ENCODE results near the gene EIF4G1.
A peak's percentile ranks its signal among the peaks of the same experiment; 100 is the strongest.
"Not testable (repeated sequence)": the region's sequence is repeated elsewhere in the genome, so short reads cannot be mapped to it uniquely, and the experiment has no call there.

Gene EIF4G1

DNA sequence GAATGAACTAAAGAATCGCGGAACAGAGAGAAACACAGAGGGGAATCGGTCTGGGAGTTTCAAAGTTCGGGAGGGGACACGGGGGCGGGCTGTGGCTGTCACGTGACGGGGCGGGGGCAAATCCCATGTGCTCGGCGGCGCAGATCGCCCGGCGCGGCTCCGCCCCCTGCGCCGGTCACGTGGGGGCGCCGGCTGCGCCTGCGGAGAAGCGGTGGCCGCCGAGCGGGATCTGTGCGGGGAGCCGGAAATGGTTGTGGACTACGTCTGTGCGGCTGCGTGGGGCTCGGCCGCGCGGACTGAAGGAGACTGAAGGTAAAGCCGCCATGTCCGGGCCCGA, at the start of gene EIF4G1:
Gene EIF4G1, plus strand, starts transcription at position 244 of the 337 bp plus-strand sequence. CDS start 1,191 bp downstream, outside the sequence.
- peak; percentile 87 for DNase-seq (ENCODE audit: extremely low read depth in 1 of 2, low read depth in 1 of 2)

- DNase-seq (ENCODE audit: extremely low read depth in 1 of 2, low read depth in 1 of 2) = not testable (repeated sequence)
These were observed 47.2 kb upstream of the EIF4G1 start for GRCh38 chr3:184267249-184267648.

DNA sequence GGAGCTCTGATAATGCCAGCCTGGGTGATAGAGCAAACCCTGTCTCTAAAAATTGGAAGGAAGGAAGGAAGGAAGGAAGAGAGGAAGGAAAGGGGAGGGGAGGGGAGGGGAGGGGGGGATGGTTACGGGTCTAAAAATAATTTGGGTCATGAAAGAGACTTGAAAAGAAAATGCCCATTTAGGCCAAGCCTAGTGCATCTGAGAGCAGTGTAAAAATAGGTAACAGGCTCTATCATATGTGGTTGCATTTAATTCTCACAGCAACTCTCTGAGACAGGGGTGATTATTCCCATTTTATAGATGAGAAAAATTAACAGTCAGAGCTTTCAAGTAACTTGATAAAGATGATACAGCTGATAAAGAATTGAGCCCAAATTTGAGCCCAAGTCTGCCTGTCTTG, 42.1 kb upstream of the EIF4G1 start:
- DNase-seq (ENCODE audit: extremely low read depth in 1 of 2, low read depth in 1 of 2) = no peak

DNA sequence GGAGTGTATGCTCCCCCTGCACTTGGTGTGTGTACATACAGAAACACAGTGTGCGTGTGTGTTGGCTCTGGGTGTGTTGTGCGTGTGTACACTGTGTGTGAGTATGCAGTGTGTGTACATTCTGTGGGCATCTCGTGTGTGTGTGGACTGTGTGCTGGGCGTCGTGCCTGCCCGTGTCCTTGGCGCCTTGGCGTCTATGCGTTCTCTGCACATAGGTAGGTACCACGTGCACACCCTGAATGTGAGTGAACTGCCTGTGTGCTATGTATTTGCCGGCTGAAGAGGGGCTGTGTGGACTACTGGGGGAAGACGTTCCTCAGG, 39.1 kb upstream of the EIF4G1 start:
- DNase-seq (ENCODE audit: extremely low read depth in 1 of 2, low read depth in 1 of 2) = no peak

GRCh38 chr3:184275961-184276910, 38.2 kb upstream of the EIF4G1 start, which contains the start of gene ECE2:
ECE2 (plus strand) TSS chr3:184276022; CDS start chr3:184276154, 132 bp downstream.
- DNase-seq (ENCODE audit: extremely low read depth in 1 of 2, low read depth in 1 of 2) = no peak

DNA sequence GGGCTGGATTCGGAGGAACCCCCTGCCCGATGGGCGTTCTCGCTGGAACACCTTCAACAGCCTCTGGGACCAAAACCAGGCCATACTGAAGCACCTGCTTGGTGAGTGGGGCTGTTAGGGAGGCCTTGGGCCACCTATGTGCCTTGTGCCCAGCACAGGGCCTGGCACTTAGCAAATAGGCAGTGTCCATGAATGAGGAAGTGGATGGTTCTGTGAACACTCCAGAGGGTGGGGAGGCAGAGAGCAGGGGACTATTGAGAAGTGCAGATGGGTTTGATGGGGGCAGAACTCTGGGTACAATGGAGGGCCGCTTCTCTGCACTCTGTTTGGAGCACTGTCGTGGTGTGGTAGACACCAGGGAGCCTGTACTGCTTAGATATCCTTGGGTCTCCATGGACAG, 37.0 kb upstream of the EIF4G1 start:
- DNase-seq (ENCODE audit: extremely low read depth in 1 of 2, low read depth in 1 of 2) = no peak

DNA sequence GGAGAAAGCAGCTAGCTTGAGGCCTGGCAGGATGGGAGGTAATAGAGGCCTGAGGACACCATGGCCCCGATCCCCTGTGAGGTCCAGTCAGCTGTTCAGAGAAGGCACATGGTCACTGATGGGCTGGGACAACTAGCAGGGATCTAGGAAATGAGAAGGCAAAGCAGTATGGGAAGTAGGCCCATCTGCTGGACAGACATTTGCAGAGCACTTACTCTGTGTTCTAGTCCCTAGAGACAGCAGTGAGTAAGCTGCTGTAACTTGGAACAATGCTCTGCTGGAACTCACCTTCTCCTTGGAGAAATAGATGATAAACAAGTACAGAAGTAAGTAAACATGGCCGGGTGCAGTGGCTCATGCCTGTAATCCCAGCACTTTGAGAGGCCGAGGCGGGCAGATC, 31.5 kb upstream of the EIF4G1 start:
- no peak for DNase-seq (ENCODE audit: extremely low read depth in 1 of 2, low read depth in 1 of 2)

DNA sequence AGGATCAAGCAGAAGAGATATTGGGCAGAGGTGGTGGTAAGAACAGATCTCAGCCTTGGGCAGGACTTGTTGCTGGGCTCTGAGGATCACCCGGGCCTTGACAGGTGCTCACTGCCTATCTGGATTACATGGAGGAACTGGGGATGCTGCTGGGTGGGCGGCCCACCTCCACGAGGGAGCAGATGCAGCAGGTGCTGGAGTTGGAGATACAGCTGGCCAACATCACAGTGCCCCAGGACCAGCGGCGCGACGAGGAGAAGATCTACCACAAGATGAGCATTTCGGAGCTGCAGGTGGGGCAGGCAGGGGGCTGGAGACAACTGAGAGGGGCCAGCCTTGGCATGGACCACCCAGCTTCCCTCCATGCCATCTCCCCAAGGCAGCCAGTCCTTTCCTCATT, 30.7 kb upstream of the EIF4G1 start:
- DNase-seq (ENCODE audit: extremely low read depth in 1 of 2, low read depth in 1 of 2) = no peak

DNA sequence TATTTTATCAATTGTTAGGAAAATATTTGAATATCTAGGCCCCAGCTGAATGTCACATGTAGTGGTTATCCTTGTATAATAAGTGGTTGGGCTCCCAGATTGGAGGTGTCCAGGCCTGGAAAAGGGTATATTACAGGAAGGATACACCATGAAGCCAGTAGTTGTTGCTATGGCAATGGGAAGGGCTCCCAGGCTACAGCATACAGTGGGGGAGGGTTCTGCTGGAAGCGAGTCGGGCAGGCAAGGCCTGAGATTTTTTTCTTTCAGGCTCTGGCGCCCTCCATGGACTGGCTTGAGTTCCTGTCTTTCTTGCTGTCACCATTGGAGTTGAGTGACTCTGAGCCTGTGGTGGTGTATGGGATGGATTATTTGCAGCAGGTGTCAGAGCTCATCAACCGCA, 29.7 kb upstream of the EIF4G1 start:
- no peak for DNase-seq (ENCODE audit: extremely low read depth in 1 of 2, low read depth in 1 of 2)

GRCh38 chr3:184289426-184289938, 24.9 kb upstream of the EIF4G1 start:
- peak in 1 of 2 donors; percentile 37 for DNase-seq (ENCODE audit: extremely low read depth in 1 of 2, low read depth in 1 of 2)

GRCh38 chr3:184290331-184290730, 24.1 kb upstream of the EIF4G1 start:
- DNase-seq (ENCODE audit: extremely low read depth in 1 of 2, low read depth in 1 of 2) = no peak

DNA sequence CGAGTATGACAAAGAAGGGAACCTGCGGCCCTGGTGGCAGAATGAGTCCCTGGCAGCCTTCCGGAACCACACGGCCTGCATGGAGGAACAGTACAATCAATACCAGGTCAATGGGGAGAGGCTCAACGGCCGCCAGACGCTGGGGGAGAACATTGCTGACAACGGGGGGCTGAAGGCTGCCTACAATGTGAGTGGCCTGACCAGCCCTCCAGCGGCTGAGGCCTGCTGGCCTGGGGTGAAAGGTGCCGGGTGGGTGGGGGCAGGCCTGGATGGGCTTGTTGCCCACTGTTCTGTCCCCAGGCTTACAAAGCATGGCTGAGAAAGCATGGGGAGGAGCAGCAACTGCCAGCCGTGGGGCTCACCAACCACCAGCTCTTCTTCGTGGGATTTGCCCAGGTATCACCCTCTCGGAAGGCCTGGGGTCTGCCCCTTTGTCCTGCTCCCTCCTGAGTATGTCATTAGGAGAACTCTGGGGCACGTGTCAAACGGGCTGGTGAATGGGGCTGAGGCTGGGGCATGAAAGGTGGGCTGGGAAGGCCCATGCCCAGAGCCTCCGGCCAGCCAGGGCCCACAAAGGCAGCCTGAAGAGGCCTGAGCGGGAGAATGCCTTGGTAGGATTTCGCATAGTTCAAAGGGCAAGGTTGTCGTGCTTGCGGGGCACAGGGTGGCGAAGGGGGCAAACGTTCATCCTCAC, 23.2 kb upstream of the EIF4G1 start:
- DNase-seq (ENCODE audit: extremely low read depth in 1 of 2, low read depth in 1 of 2) = no peak

DNA sequence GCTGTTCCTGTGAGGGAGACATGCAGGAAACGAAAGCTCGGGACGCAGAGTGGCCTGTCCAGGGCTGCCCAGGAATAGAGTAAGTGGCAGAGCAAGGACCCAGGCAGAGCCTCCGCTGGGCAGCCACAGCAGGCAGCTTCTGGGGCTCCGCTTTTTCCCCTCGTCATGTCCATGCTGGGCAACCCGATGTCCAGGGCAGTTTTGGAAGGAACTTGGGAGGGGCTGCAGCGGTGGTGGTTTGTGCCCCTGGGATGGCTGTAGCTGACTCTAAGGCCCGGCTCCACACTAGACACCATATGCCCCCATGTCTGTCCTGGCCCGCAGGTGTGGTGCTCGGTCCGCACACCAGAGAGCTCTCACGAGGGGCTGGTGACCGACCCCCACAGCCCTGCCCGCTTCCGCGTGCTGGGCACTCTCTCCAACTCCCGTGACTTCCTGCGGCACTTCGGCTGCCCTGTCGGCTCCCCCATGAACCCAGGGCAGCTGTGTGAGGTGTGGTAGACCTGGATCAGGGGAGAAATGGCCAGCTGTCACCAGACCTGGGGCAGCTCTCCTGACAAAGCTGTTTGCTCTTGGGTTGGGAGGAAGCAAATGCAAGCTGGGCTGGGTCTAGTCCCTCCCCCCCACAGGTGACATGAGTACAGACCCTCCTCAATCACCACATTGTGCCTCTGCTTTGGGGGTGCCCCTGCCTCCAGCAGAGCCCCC, 22.5 kb upstream of the EIF4G1 start:
- no peak for DNase-seq (ENCODE audit: extremely low read depth in 1 of 2, low read depth in 1 of 2)

DNA sequence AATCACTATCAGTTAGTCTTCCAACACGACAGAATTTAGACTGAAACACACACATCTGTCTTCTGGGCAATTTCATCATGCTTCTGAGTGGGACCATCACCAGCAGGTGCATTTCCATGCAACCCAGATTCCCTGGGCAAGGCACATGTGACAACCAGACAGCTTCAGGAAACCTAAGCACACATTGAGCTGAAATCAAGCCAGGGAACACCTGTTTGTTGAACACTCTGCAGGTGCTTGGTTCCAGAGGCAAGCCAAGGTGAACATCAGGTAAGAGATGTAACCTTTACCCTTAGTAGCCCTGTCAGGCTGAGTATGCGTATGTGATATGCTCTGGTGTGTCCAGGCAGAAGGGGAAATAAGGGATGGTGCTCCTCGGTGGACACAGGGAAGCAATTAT, 18.6 kb upstream of the EIF4G1 start:
- DNase-seq (ENCODE audit: extremely low read depth in 1 of 2, low read depth in 1 of 2) = no peak

- DNase-seq (ENCODE audit: extremely low read depth in 1 of 2, low read depth in 1 of 2) = no peak
These were observed 17.8 kb upstream of the EIF4G1 start for GRCh38 chr3:184296616-184297015.

DNA sequence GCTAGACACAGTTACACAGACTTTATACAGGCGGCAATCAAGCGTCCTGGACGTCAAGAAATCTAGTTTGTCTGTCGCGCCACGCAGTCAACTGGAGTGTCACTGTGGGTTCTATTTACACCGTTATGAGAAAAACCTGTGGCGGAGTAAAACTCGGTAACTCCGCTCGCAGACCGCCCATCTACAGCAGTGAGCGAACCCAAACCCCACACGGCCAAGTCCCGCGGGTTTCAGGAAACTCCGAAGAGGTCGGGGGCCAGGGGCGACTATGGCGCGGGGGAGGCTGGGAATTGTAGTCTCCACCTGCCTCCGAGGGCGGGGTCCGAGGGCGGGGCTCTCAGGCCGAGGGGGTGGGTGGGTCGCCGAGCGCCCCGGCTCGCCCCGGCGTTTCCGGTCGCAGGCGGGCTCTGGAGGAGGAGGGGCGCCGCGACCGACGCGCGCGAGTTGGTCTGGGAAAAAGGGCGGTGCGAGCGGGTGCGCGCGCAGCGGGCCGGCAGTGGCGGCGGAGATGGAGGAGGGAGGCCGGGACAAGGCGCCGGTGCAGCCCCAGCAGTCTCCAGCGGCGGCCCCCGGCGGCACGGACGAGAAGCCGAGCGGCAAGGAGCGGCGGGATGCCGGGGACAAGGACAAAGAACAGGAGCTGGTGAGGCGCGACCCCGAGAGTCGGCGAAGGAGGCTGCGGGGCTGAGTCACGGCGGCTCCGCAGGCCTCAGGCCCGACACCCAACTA, 15.5 kb upstream of the EIF4G1 start, which contains the start of gene PSMD2:
Gene PSMD2, plus strand, starts transcription at position 483 of the 729 bp plus-strand sequence. Its CDS starts 26 bp downstream, at position 509.
- peak; percentile 98 for DNase-seq (ENCODE audit: extremely low read depth in 1 of 2, low read depth in 1 of 2)

- no peak for DNase-seq (ENCODE audit: extremely low read depth in 1 of 2, low read depth in 1 of 2)
These were observed 14.7 kb upstream of the EIF4G1 start for GRCh38 chr3:184299488-184300377.

DNA sequence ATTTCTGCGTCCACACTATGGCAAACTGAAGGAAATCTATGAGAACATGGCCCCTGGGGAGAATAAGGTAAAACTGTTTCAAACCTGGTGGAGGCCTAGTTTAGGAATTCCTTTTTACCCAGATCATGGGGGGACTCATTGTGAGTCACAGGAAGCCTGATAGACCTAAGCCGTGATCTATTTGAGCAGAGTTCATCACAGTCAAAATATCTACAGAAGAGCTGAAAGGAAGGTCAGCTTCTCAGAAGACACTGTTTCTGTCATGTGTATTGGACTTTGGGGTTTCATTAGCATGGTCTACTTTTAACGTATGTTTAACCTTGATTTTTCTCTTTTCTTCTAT, 14.1 kb upstream of the EIF4G1 start:
- no peak for DNase-seq (ENCODE audit: extremely low read depth in 1 of 2, low read depth in 1 of 2)

- no peak for DNase-seq (ENCODE audit: extremely low read depth in 1 of 2, low read depth in 1 of 2)
These were observed 8.8 kb upstream of the EIF4G1 start for GRCh38 chr3:184305577-184305976.
